IPS-18c (cell line): ENCODE measurements around the gene MB21D2.
A peak's percentile ranks its signal among the peaks of the same experiment; 100 is the strongest.
"Not testable (repeated sequence)": the region's sequence is repeated elsewhere in the genome, so short reads cannot be mapped to it uniquely, and the experiment has no call there.

ENCODE experiments used
- H3K4me3 ChIP-seq: 2 replicates; pipeline ENCODE4 v1.7.0; 2013; ENCODE audit warnings: low read depth, mild to moderate bottlenecking, low read length, moderate library complexity; ENCODE audit not compliant: insufficient read depth
- H3K9me3 ChIP-seq: one replicate; pipeline ENCODE4 v1.6.1; 2013; ENCODE audit warnings: mild to moderate bottlenecking, low read length, moderate library complexity; ENCODE audit not compliant: control insufficient read depth, insufficient read depth

The MB21D2 gene, protein sequence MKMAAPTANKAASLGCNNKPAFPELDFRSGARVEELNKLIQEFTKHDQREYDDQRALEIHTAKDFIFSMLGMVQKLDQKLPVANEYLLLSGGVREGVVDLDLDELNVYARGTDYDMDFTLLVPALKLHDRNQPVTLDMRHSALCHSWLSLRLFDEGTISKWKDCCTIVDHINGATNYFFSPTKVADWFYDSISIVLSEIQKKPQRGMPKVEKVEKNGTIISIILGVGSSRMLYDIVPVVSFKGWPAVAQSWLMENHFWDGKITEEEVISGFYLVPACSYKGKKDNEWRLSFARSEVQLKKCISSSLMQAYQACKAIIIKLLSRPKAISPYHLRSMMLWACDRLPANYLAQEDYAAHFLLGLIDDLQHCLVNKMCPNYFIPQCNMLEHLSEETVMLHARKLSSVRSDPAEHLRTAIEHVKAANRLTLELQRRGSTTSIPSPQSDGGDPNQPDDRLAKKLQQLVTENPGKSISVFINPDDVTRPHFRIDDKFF

DNA sequence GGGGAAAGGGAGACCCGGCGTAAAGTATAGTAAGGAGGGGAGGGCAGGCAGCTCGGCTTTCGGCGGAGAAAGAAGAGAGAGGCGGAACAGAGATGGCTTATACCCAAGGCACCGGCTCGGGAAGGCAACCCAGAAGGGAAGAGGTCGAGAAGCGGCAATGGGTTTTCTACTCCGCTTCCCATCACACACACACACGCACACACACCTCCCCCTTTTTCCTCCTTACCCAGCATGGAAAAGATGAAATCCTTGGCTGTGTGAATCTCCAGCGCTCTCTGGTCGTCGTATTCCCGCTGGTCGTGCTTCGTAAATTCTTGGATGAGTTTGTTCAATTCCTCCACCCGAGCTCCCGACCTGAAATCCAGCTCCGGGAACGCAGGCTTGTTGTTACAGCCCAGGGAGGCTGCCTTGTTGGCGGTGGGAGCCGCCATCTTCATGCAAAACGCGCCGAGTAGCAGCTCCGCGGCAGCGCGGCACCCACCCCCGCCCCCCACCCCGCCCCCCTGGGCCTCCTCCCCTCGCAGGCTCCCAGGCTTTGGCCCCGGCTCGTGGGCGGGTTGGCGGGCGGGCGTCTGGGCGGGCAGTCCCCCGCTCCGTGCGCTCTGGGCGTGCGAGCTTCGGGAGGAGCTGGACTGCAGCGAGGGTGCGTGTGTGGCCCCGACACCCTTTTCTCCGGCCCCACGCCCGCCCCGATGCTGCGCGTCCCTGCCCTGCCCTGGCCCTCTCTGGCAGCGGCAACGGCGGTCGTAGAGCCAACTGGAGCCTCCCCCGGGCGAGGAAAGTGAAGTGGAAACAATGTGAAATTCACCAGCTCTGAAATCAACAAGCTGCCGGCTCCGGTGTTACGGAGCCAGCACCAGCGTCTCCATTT, at the start of gene MB21D2:
Gene MB21D2, minus strand, starts transcription at position 453 of the 871 bp plus-strand sequence. Its CDS starts 16 bp downstream, at position 437.
- H3K9me3 ChIP-seq: no peaks in the 10 kb centered on the region
- H3K4me3 ChIP-seq: peak within 1 kb of the TSS; percentile 68

DNA sequence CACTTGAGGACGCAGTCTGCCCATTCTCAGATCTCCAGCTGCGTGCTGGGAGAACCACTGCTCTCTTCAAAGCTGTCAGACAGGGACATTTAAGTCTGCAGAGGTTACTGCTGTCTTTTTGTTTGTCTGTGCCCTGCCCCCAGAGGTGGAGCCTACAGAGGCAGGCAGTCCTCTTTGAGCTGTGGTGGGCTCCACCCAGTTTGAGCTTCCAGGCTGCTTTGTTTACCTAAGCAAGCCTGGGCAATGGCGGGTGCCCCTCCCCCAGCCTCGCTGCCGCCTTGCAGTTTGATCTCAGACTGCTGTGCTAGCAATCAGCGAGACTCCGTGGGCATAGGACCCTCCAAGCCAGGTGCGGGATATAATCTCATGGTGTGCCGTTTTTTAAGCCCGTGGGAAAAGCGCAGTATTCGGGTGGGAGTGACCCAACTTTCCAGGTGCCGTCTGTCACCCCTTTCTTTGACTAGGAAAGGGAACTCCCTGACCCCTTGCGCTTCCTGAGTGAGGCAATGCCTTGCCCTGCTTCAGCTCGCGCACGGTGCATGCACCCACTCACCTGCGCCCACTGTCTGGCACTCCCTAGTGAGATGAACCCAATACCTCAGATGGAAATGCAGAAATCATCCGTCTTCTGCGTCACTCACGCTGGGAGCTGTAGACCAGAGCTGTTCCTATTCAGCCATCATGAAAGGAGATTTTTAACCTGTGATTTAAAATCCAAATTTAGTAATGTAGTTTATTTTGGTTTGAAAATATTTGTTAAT, 47.5 kb upstream of the MB21D2 start:
- not testable (repeated sequence) for H3K4me3 ChIP-seq, H3K9me3 ChIP-seq

DNA sequence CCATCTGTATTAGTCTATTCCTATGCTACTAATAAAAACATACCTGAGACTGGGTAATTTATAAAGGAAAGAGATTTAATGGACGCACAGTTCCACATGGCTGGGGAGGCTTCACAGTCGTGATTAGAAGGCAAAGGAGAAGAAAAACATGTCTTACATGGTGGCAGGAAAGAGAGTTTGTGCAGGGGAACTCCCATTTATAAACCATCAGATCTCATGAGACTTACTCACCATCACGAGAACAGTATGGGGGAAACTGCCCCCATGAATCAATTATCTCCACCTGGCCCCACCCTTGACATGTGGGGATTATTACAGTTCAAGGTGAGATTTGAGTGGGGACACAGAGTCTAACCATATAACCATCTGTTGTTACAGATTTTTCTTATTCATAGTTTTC, 42.1 kb upstream of the MB21D2 start:
- peaks cover 2% of the 10 kb centered on the region for H3K9me3 ChIP-seq
- H3K4me3 ChIP-seq: no peak overlapping the region

DNA sequence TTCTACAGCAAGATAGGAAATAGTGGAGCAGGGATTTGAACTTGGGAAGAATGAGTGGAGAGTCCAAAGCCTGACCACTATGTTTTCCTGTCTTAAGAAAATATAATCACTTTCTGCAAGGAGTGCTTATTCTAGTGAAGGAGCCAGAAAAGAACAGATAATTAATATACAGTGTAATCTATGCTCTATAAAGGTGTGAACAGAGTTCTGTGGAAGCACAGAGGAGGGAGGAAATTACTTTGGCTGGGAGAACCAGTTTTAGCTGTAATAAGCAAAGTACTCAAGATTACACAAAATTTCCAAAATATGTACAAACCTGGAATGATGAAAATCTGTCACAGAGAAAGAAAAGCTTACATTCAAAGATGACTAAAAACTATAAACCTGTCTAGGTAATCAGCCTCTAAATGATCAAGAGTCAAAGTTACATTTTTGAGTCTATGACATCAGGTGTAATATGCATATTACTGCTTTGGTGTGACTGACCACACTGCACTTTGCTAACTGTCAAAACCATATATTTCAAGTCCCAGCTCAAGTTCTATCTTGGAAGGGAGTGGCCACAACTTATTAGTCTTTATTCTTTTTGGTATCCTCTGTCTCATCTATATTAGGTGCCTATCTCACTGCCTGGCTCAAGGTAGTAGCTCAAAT, 40.7 kb upstream of the MB21D2 start:
- Histone ChIP-seq H3K9me3 (no peaks in the 10 kb centered on the region), H3K4me3 (no peak overlapping the region)

DNA sequence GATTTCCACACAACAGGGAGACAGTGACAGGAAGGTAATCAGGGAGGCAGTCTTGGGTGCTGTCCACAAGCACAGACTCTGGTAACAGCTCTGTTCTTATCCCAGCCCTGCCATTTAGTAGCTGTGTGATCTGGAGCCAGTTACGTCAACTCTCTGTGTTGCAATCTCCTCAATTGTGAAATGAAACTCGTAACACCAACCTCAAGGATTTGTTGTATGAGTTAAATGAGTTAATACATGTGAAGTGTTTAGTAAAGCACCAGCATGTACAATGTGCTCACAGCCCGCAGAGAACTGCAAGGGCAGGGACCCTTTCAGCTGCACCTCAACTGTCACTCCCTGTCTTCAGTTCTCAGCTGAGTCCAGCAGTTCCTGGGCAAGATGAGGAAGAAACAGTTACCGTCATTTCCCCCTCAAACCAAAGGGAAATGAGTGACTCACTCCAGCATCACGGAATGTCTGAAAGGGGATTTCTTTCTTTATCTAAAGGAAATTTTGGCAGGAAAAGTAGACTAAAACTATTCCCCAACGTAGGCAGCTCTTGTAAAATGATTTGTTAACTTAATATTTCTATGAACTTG, 39.9 kb upstream of the MB21D2 start:
- H3K4me3 ChIP-seq: no peak overlapping the region

DNA sequence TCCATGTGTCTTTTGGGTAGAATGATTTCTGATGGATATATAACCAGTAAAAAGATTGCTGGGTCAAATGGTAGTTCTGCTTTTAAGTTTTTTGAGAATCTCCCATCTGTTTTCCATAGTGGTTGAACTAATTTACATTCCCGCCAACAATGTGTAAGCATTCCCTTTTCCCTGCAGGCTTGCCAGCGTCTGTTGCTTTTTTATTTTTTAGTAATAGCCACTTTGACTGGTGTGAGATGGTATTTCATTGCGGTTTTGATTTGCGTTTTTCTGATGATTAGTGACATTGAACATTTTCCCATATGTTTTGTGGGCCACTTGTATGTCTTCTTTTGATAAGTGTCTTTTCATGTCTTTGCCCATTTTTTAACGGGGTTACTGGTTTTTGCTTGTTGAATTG, 36.3 kb upstream of the MB21D2 start:
- H3K4me3 ChIP-seq: no peak overlapping the region
- H3K9me3 ChIP-seq: no peaks in the 10 kb centered on the region

More for the DNA sequence above, 39.9 kb upstream of the MB21D2 start:
- H3K9me3 ChIP-seq: no peaks in the 10 kb centered on the region

DNA sequence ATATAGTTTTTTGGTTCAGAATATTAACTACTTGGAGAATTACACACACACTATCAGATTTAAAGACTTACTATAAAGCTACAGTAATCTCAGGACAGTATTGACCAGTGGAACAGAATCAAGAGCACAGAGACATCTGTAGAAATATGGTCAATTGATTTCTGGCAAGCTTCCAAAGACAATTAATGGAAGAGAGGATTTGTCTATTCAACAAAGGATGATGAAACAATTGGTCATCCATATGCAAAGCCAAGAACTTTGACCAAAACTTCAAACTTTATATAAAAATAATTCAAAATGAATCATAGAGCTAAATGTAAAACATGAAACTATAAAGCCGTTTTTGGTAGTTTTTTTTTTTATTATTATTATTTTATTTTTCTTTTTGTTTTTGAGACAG, 29.8 kb upstream of the MB21D2 start:
- Histone ChIP-seq H3K4me3 (no peak overlapping the region), H3K9me3 (no peaks in the 10 kb centered on the region)

DNA sequence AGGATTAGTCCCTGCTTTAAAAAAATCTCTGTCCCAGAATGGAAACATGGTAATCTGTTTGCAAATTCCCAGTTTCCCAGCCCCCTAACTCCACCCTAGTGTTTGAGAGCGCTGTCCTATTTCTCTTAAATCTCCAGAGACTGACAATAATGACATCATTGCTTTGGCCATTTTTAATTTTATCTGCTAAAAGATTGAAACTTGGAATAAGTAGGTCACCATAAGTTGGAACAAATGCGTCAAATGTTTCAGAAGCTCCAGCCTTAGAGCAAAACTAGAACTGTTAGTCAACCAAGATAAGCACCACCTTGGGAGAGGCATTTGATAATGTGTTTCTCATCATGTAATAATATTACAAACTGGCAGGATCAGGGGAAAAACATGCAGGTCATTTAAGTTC, 25.7 kb upstream of the MB21D2 start:
- no peak overlapping the region for H3K4me3 ChIP-seq
- H3K9me3 ChIP-seq: no peaks in the 10 kb centered on the region

DNA sequence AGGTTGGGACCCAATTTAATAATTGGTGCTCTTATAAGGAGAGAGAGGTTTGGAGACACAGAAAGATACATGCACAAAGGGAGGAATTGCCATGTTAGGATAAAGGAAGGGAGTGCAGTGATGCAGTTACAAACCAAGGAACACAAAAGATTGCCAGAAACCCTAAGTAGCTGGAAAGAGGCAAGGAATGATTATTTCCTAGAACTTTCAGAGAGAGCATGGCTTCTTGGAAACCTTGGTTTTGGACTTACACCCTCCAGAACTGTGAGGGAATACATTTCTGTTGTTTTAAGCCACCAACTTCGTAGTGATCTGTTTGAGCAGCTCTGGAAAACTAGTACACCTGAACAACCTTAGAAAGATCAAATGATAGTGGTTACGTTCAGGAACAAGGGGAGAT, 25.0 kb upstream of the MB21D2 start:
- Histone ChIP-seq H3K4me3 (no peak overlapping the region), H3K9me3 (no peaks in the 10 kb centered on the region)

DNA sequence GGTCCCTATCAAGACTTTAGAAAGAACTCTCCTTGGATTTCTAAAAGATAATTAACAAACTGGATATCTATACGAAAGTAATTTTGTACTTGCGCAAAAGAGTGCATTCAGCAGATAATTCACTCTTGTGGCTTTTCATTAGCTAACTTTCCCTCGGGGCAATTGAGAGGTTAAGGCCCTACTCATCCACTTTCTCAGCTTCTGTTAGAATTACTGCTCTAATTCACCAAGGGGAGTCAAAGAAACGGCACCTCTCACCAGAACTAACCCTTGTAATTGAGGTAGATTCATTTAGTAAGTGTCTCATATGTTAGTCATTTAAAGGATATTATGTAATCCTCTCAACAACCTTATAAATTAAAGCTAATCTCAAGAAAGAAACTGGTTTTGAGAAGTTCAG, 22.5 kb upstream of the MB21D2 start:
- Histone ChIP-seq H3K4me3 (no peak overlapping the region), H3K9me3 (no peaks in the 10 kb centered on the region)

DNA sequence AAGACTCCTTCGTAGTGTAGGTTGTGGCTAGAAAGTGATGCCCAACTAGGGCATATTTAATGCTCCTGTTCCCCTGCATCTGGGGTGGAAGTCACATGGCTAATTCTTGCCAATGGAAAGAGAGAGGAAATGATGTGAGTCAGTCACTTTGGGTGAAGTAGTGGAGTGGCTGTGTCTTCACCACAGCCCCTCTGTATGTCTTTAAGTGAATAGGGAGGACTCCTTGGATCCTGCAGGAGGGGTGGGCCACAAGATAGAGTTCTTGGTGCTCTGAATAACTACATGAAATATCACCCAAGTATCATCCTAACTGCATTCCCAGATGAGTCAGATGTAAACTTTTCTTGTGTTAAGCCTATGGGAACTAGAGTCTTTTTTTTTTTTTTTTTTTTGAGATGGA, 17.8 kb upstream of the MB21D2 start:
- Histone ChIP-seq H3K4me3 (no peak overlapping the region), H3K9me3 (no peaks in the 10 kb centered on the region)

DNA sequence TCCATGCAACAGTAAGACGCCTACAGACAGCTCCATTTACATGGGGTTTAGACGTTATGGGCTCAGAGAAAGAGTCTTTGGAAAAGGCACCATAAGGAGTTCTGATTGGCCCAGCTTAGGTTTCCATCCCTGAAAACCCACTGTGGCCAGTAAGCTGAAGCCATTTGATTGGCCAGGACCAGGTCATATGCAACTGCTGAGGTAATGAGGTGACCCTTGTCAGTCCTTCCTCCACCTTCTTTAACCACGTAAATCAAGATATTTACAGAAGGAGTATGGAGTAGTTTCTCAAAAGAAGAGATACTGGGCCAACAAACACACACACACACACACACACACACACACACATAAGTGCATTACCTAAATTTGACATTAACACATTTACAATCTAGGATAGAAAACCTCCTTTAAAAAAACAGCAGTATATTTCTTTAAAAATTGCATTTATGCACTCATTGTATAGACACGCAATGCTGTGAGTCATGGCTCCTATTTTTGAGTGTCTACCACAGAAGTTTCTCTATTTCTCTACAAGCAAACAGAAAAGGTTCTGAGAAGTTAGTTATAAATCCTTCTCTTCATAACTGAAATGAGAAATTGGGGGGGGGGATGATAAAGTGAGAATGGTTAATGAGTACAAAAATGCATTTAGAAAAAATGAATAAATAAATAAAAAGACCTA, 16.3 kb upstream of the MB21D2 start:
- H3K9me3 ChIP-seq: no peaks in the 10 kb centered on the region

DNA sequence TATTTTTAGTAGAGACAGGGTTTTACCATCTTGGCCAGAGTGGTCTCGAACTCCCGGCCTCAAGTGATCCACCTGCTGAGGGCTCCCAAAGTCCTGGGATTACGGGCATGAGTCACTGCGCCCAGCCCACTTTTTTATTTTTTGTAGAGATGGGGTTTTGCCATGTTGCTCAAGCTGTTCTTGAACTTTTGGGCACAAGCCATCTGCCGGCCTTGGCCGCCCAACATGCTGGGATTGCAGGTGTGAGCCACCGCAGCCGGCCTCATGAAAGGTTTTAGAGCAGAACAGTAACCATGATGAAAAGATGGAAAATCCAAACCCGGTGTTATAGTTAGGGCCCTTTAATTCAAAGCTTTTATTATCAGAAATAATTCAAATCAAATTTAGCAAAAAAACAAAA, 15.6 kb upstream of the MB21D2 start:
- Histone ChIP-seq H3K4me3 (no peak overlapping the region), H3K9me3 (no peaks in the 10 kb centered on the region)

More for the DNA sequence above, 16.3 kb upstream of the MB21D2 start:
- no peak overlapping the region for H3K4me3 ChIP-seq

DNA sequence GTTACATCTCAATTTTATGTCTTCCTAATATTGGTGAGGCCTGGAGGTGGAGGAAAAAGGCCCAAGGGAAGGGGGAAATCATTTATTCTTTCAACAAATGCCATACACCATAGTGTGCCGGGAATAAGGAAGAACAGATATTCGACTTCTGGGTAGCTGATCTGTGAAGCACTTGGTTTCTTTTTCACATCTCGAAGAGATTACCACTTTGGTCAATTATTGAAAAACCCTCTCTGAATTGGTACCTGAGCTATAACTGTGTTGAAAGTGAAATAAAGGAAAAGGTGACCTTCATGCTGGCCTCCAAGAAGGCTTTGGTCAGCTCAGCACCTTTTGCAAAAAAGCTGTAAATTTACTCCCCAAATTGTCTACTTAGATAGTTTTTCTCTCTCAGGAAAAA, 14.2 kb upstream of the MB21D2 start:
- H3K4me3 ChIP-seq: no peak overlapping the region
- H3K9me3 ChIP-seq: no peaks in the 10 kb centered on the region

DNA sequence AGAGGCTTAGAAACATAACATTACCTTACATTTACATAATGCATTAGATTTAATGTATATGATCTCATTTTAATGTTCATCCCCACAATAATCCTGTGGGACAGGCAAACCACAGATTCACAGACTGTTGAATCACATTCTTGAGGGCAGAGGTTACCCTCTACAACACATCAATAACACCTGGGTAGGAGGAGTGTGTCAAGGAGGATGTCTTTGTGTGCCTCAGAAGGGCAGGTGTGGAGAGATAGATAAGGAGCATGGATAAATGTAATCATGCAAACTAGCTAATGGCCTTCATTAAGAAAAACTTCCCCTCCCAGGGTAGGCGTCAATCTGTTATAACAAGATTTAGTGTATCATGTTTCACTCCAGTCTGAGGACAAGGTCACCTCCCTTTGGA, 12.9 kb upstream of the MB21D2 start:
- Histone ChIP-seq H3K9me3 (no peaks in the 10 kb centered on the region), H3K4me3 (no peak overlapping the region)
